ENCODE results near the gene TWNK.

The TWNK gene

DNA sequence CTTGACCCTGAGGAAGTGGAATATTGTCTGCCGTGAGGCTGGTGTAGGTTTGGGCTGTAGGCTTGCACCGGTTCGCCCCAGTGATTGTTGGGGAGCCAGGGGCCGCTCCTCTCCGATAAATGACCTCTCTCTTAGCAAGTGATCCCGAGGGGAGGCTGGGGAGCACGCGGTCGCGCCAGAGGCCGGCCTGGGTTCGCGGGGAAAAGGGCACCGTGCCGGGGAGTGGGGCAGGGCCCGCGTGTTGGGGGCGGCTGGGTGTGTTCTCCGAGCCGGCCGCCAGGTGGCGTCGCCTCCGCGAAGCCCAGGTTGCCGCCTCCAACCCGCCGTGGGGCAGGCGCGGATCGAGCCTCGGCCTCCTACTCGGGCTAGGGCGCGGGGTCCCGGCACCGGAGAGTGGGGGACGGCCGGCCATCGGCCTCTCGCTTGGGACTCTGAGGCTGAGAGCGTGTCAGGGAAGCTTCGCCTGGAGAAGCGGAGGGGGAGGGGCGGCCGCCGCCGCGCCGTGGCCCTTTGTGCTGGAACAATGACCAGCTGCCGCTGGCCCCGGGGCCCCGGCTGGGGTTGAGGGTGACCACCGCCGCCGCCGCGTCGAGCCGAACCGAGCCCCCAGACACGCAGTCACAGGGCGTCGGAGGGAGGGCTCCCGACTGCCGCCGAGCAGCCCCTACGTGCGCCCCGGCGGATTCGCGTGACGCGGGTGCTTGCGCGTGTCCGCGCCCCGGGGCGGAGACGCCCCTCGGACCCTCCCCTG lies 11.8 kb downstream of the TWNK start (continued):
- TF ChIP-seq, protein P1, sequence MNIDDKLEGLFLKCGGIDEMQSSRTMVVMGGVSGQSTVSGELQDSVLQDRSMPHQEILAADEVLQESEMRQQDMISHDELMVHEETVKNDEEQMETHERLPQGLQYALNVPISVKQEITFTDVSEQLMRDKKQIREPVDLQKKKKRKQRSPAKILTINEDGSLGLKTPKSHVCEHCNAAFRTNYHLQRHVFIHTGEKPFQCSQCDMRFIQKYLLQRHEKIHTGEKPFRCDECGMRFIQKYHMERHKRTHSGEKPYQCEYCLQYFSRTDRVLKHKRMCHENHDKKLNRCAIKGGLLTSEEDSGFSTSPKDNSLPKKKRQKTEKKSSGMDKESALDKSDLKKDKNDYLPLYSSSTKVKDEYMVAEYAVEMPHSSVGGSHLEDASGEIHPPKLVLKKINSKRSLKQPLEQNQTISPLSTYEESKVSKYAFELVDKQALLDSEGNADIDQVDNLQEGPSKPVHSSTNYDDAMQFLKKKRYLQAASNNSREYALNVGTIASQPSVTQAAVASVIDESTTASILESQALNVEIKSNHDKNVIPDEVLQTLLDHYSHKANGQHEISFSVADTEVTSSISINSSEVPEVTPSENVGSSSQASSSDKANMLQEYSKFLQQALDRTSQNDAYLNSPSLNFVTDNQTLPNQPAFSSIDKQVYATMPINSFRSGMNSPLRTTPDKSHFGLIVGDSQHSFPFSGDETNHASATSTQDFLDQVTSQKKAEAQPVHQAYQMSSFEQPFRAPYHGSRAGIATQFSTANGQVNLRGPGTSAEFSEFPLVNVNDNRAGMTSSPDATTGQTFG (tag by site-specific recombination; IDR thresholded peaks at IDR 0.05; ENCODE audit: borderline replicate concordance): no peak
- TF ChIP-seq, protein P2, sequence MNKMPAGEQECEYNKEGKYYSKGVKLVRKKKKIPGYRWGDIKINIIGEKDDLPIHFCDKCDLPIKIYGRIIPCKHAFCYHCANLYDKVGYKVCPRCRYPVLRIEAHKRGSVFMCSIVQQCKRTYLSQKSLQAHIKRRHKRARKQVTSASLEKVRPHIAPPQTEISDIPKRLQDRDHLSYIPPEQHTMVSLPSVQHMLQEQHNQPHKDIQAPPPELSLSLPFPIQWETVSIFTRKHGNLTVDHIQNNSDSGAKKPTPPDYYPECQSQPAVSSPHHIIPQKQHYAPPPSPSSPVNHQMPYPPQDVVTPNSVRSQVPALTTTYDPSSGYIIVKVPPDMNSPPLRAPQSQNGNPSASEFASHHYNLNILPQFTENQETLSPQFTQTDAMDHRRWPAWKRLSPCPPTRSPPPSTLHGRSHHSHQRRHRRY (tag by site-specific recombination; IDR thresholded peaks at IDR 0.05): no peak
- peak; percentile 54; the same call in 1 of the 2 replicates for TF ChIP-seq ZNF843 (tag by site-specific recombination; IDR thresholded peaks at IDR 0.05)
- TF ChIP-seq, protein P3, sequence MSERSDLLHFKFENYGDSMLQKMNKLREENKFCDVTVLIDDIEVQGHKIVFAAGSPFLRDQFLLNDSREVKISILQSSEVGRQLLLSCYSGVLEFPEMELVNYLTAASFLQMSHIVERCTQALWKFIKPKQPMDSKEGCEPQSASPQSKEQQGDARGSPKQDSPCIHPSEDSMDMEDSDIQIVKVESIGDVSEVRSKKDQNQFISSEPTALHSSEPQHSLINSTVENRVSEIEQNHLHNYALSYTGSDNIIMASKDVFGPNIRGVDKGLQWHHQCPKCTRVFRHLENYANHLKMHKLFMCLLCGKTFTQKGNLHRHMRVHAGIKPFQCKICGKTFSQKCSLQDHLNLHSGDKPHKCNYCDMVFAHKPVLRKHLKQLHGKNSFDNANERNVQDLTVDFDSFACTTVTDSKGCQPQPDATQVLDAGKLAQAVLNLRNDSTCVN (tag by site-specific recombination; optimal IDR thresholded peaks at IDR 0.05): peak; percentile 89
- no peak for TF ChIP-seq ZNF214 (tag by site-specific recombination; IDR thresholded peaks at IDR 0.05; ENCODE audit: borderline replicate concordance)
- TF ChIP-seq, protein P4, sequence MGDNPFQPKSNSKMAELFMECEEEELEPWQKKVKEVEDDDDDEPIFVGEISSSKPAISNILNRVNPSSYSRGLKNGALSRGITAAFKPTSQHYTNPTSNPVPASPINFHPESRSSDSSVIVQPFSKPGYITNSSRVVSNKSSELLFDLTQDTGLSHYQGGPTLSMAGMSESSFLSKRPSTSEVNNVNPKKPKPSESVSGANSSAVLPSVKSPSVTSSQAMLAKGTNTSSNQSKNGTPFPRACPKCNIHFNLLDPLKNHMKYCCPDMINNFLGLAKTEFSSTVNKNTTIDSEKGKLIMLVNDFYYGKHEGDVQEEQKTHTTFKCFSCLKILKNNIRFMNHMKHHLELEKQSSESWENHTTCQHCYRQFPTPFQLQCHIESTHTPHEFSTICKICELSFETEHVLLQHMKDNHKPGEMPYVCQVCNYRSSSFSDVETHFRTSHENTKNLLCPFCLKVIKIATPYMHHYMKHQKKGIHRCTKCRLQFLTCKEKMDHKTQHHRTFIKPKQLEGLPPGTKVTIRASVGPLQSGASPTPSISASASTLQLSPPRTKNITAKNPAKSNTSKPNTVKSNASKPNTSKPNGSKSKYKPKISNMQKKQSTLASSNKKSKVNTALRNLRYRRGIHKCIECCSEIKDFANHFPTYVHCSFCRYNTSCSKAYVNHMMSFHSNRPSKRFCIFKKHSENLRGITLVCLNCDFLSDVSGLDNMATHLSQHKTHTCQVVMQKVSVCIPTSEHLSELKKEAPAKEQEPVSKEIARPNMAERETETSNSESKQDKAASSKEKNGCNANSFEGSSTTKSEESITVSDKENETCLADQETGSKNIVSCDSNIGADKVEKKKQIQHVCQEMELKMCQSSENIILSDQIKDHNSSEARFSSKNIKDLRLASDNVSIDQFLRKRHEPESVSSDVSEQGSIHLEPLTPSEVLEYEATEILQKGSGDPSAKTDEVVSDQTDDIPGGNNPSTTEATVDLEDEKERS (tag by site-specific recombination; IDR thresholded peaks at IDR 0.05): no peak
- no peak for TF ChIP-seq ZNF473 (tag by site-specific recombination; IDR thresholded peaks at IDR 0.05)
- no peak for TF ChIP-seq ZNF157 (tag by site-specific recombination; IDR thresholded peaks at IDR 0.05)
- peak; percentile 52 for TF ChIP-seq KLF1 (tag by site-specific recombination; IDR thresholded peaks at IDR 0.05)
- no peak for TF ChIP-seq SCRT1 (tag by site-specific recombination; IDR thresholded peaks at IDR 0.05; ENCODE audit: borderline replicate concordance)
- TF ChIP-seq HOXC10 (CRISPR knock-in tag; IDR thresholded peaks at IDR 0.05): no peak
- TF ChIP-seq ZNF211 (tag by site-specific recombination; IDR thresholded peaks at IDR 0.05; ENCODE audit: low read depth): no peak
- 0 out of 2 replicates have a peak, but pooled peaks have one; percentile 12 for TF ChIP-seq ZNF239 (tag by site-specific recombination; IDR thresholded peaks at IDR 0.05)
- no peak for TF ChIP-seq ZNF623 (tag by site-specific recombination; IDR thresholded peaks at IDR 0.05)
- no peak for TF ChIP-seq ZNF132 (tag by site-specific recombination; IDR thresholded peaks at IDR 0.05; ENCODE audit: borderline replicate concordance)
- 0 out of 2 replicates have a peak, but pooled peaks have one; percentile 3 for TF ChIP-seq ZBTB17 (tag by site-specific recombination; IDR thresholded peaks at IDR 0.05)
- no peak for TF ChIP-seq ZNF138 (tag by site-specific recombination; IDR thresholded peaks at IDR 0.05; ENCODE audit: borderline replicate concordance)
- no peak; the same call in 1 of the 2 replicates for TF ChIP-seq TSHZ1 (tag by site-specific recombination; IDR thresholded peaks at IDR 0.05; ENCODE audit: borderline replicate concordance)
- no peak for TF ChIP-seq ZNF169 (tag by site-specific recombination; IDR thresholded peaks at IDR 0.05)
- peak; percentile 42; the same call in 1 of the 2 replicates for TF ChIP-seq ZSCAN18 (tag by site-specific recombination; IDR thresholded peaks at IDR 0.05)
- peak; percentile 81 for TF ChIP-seq KLF9 (tag by site-specific recombination; IDR thresholded peaks at IDR 0.05; ENCODE audit: low read depth)
- TF ChIP-seq, protein P5, sequence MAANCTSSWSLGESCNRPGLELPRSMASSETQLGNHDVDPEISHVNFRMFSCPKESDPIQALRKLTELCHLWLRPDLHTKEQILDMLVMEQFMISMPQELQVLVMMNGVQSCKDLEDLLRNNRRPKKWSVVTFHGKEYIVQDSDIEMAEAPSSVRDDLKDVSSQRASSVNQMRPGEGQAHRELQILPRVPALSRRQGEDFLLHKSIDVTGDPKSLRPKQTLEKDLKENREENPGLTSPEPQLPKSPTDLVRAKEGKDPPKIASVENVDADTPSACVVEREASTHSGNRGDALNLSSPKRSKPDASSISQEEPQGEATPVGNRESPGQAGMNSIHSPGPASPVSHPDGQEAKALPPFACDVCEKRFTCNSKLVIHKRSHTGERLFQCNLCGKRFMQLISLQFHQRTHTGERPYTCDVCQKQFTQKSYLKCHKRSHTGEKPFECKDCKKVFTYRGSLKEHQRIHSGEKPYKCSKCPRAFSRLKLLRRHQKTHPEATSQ (tag by site-specific recombination; IDR thresholded peaks at IDR 0.05): 0 out of 2 replicates have a peak, but pooled peaks have one; percentile 47
- peak; percentile 96 for TF ChIP-seq ZBTB20 (tag by site-specific recombination; IDR thresholded peaks at IDR 0.05)
